ENCODE results near the gene RHEBL1.

GRCh38 chr12:49036029-49036428 lies 33.8 kb downstream of the RHEBL1 start:
- TF ChIP-seq, protein P1, sequence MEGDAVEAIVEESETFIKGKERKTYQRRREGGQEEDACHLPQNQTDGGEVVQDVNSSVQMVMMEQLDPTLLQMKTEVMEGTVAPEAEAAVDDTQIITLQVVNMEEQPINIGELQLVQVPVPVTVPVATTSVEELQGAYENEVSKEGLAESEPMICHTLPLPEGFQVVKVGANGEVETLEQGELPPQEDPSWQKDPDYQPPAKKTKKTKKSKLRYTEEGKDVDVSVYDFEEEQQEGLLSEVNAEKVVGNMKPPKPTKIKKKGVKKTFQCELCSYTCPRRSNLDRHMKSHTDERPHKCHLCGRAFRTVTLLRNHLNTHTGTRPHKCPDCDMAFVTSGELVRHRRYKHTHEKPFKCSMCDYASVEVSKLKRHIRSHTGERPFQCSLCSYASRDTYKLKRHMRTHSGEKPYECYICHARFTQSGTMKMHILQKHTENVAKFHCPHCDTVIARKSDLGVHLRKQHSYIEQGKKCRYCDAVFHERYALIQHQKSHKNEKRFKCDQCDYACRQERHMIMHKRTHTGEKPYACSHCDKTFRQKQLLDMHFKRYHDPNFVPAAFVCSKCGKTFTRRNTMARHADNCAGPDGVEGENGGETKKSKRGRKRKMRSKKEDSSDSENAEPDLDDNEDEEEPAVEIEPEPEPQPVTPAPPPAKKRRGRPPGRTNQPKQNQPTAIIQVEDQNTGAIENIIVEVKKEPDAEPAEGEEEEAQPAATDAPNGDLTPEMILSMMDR (IDR thresholded peaks at IDR 0.05) = no peak
- no peak for TF ChIP-seq POLR2A (IDR thresholded peaks at IDR 0.05)
- no peak for TF ChIP-seq EP300 (IDR thresholded peaks at IDR 0.05)

Data from tibial nerve (tissue), 4 donors.